HG02798 (cell line): Measurements from ENCODE around the gene OIP5.
"Not testable (repeated sequence)": the region's sequence is repeated elsewhere in the genome, so short reads cannot be mapped to it uniquely, and the experiment has no call there.

ENCODE experiments used
- ATAC-seq: cut with Tn5 transposase; IDR thresholded peaks from one replicate; pipeline ENCODE4 v1.9.1; 2021; ENCODE audit warnings: mild to moderate bottlenecking; ENCODE audit not compliant: unreplicated experiment, poor library complexity

Gene OIP5

GRCh38 chr15:41304149-41304770 is 28.1 kb downstream of the OIP5 start:
- no peak for ATAC-seq

- no peak for ATAC-seq
Observed at GRCh38 chr15:41301587-41301986, 30.8 kb downstream of the OIP5 start.

- ATAC-seq, result not testable (repeated sequence)
Observed at GRCh38 chr15:41301139-41301538, 31.3 kb downstream of the OIP5 start.

- no peak for ATAC-seq
Observed at GRCh38 chr15:41292521-41292920, 39.9 kb downstream of the OIP5 start.

GRCh38 chr15:41291065-41291631 is 41.2 kb downstream of the OIP5 start:
- ATAC-seq, result peak; percentile 71

- no peak for ATAC-seq
Observed at GRCh38 chr15:41289953-41290352, 42.4 kb downstream of the OIP5 start.

- no peak for ATAC-seq
Observed at GRCh38 chr15:41288464-41288863, 43.9 kb downstream of the OIP5 start.

GRCh38 chr15:41286665-41287333 is 45.6 kb downstream of the OIP5 start:
- no peak for ATAC-seq

- ATAC-seq, result no peak
Observed at GRCh38 chr15:41285285-41285684, 47.1 kb downstream of the OIP5 start.

GRCh38 chr15:41284427-41285177 is 47.8 kb downstream of the OIP5 start:
- ATAC-seq, result no peak

GRCh38 chr15:41283653-41284426 is 48.6 kb downstream of the OIP5 start:
- peak; percentile 98 for ATAC-seq

- not testable (repeated sequence) for ATAC-seq
Observed at GRCh38 chr15:41282980-41283652, 49.3 kb downstream of the OIP5 start.

- not testable (repeated sequence) for ATAC-seq
Observed at GRCh38 chr15:41282436-41282835, 50.0 kb downstream of the OIP5 start.

GRCh38 chr15:41281236-41281635 is 51.2 kb downstream of the OIP5 start:
- ATAC-seq, result no peak

GRCh38 chr15:41279535-41280283 is 52.7 kb downstream of the OIP5 start:
- ATAC-seq, result no peak

GRCh38 chr15:41278319-41278718 is 54.1 kb downstream of the OIP5 start:
- no peak for ATAC-seq

GRCh38 chr15:41276831-41277230 is 55.6 kb downstream of the OIP5 start:
- no peak for ATAC-seq

GRCh38 chr15:41269887-41270286 is 62.5 kb downstream of the OIP5 start:
- ATAC-seq, result no peak

GRCh38 chr15:41263891-41264351 is 68.5 kb downstream of the OIP5 start:
- ATAC-seq, result no peak
